SK-N-SH treated with all-trans-retinoic acid at 6 μM for 48 hours (cell line): Measurements from ENCODE around the gene NLE1.

Source experiments
- ATAC-seq: fragments of 200-7000 bp; cut with Tn5 transposase; 3 replicates; pipeline ENCODE4 v1.9.1; 2020; ENCODE audit warnings: mild to moderate bottlenecking, moderate library complexity
- ARNTL ChIP-seq: fragments of 450-650 bp; formaldehyde crosslinking; IDR thresholded peaks from 2 replicates; pipeline ENCODE4 v1.5.0; 2020; ENCODE audit warnings: low read depth, mild to moderate bottlenecking, moderate library complexity, borderline replicate concordance
- BACH2 ChIP-seq: fragments of 250-450 bp; sonication (Bioruptor Pico); IDR thresholded peaks from 2 replicates; pipeline ENCODE4 v1.9.0; 2021; ENCODE audit warnings: mild to moderate bottlenecking, borderline replicate concordance
- CSDC2 ChIP-seq: fragments of 250-450 bp; sonication (Bioruptor Pico); IDR thresholded peaks from 2 replicates; pipeline ENCODE4 v1.5.0; 2020; ENCODE audit warnings: mild to moderate bottlenecking, moderate library complexity
- ESRRG ChIP-seq: fragments of 250-450 bp; sonication (Bioruptor Pico); IDR thresholded peaks from 2 replicates; pipeline ENCODE4 v1.6.1; 2021; ENCODE audit warnings: mild to moderate bottlenecking
- GLIS3 ChIP-seq: fragments of 250-450 bp; sonication (Bioruptor Pico); IDR thresholded peaks from 2 replicates; pipeline ENCODE4 v1.5.0; 2020; ENCODE audit warnings: mild to moderate bottlenecking, moderate library complexity
- ISL1 ChIP-seq: fragments of 250-450 bp; sonication (Bioruptor Pico); IDR thresholded peaks from 2 replicates; pipeline ENCODE4 v2.1.2; 2022; ENCODE audit warnings: mild to moderate bottlenecking, moderate library complexity
- OSR1 ChIP-seq: fragments of 250-450 bp; sonication (Bioruptor Pico); IDR thresholded peaks from 2 replicates; pipeline ENCODE4 v1.8.0; 2022; ENCODE audit warnings: moderate library complexity, mild to moderate bottlenecking, inconsistent platforms
- PPARA ChIP-seq: fragments of 250-450 bp; sonication (Bioruptor Pico); IDR thresholded peaks from 2 replicates; pipeline ENCODE4 v1.5.0; 2020; ENCODE audit warnings: mild to moderate bottlenecking, borderline replicate concordance
- RARB ChIP-seq: fragments of 250-450 bp; sonication (Bioruptor Pico); IDR thresholded peaks from 2 replicates; pipeline ENCODE4 v1.8.0; 2021; ENCODE audit warnings: mild to moderate bottlenecking, moderate library complexity
- SNAI2 ChIP-seq: fragments of 250-450 bp; sonication (Bioruptor Pico); IDR thresholded peaks from 2 replicates; pipeline ENCODE4 v1.5.0; 2020; ENCODE audit warnings: mild to moderate bottlenecking, moderate library complexity
- TCF4 ChIP-seq: fragments of 250-450 bp; sonication (Bioruptor Pico); IDR thresholded peaks from 2 replicates; pipeline ENCODE4 v1.8.0; 2021; ENCODE audit warnings: mild to moderate bottlenecking, moderate library complexity, borderline replicate concordance
- TOX ChIP-seq: fragments of 250-450 bp; sonication (Bioruptor Pico); IDR thresholded peaks from 2 replicates; pipeline ENCODE4 v1.8.0; 2021; ENCODE audit warnings: mild to moderate bottlenecking, moderate library complexity, borderline replicate concordance
- ZC3H10 ChIP-seq: fragments of 250-450 bp; sonication (Bioruptor Pico); IDR thresholded peaks from 2 replicates; pipeline ENCODE4 v1.5.1; 2021; ENCODE audit warnings: mild to moderate bottlenecking, moderate library complexity
- ZFP3 ChIP-seq: fragments of 250-450 bp; sonication (Bioruptor Pico); IDR thresholded peaks from 2 replicates; pipeline ENCODE4 v1.5.0; 2020; ENCODE audit warnings: mild to moderate bottlenecking, moderate library complexity
- ZFP30 ChIP-seq: fragments of 450-650 bp; formaldehyde crosslinking; IDR thresholded peaks from 2 replicates; pipeline ENCODE4 v1.5.0; 2022; ENCODE audit warnings: mild to moderate bottlenecking, moderate library complexity
- ZNF565 ChIP-seq: fragments of 450-650 bp; formaldehyde crosslinking; conservative IDR thresholded peaks from 2 replicates; pipeline ENCODE4 v1.5.0; 2020; ENCODE audit warnings: low read depth, mild to moderate bottlenecking, moderate library complexity
- ZNF70 ChIP-seq: fragments of 450-650 bp; formaldehyde crosslinking; IDR thresholded peaks from 2 replicates; pipeline ENCODE4 v1.5.0; 2020; ENCODE audit warnings: mild to moderate bottlenecking, moderate library complexity
- ZNF8 ChIP-seq: fragments of 450-650 bp; formaldehyde crosslinking; IDR thresholded peaks from 2 replicates; pipeline ENCODE4 v1.5.0; 2020; ENCODE audit warnings: mild to moderate bottlenecking, moderate library complexity
- TF ChIP-seq, protein P1 (sequence below): fragments of 250-450 bp; sonication (Bioruptor Pico); IDR thresholded peaks from 2 replicates; pipeline ENCODE4 v1.5.0; 2020; ENCODE audit warnings: mild to moderate bottlenecking, moderate library complexity
- TF ChIP-seq, protein P2 (sequence below): fragments of 250-450 bp; sonication (Bioruptor Pico); IDR thresholded peaks from 2 replicates; pipeline ENCODE4 v1.8.0; 2021; ENCODE audit warnings: low read depth, mild to moderate bottlenecking, moderate library complexity, borderline replicate concordance
- TF ChIP-seq, protein P3 (sequence below): fragments of 250-450 bp; sonication (Bioruptor Pico); IDR thresholded peaks from 2 replicates; pipeline ENCODE4 v1.8.0; 2020; ENCODE audit warnings: mild to moderate bottlenecking, moderate library complexity, borderline replicate concordance
- TF ChIP-seq, protein P4 (sequence below): fragments of 250-450 bp; sonication (Bioruptor Pico); IDR thresholded peaks from 2 replicates; pipeline ENCODE4 v1.5.1; 2020; ENCODE audit warnings: low read depth, mild to moderate bottlenecking, moderate library complexity
- TF ChIP-seq, protein P5 (sequence below): fragments of 250-450 bp; sonication (Bioruptor Pico); IDR thresholded peaks from 2 replicates; pipeline ENCODE4 v1.5.1; 2021; ENCODE audit warnings: mild to moderate bottlenecking, moderate library complexity

The NLE1 gene

DNA sequence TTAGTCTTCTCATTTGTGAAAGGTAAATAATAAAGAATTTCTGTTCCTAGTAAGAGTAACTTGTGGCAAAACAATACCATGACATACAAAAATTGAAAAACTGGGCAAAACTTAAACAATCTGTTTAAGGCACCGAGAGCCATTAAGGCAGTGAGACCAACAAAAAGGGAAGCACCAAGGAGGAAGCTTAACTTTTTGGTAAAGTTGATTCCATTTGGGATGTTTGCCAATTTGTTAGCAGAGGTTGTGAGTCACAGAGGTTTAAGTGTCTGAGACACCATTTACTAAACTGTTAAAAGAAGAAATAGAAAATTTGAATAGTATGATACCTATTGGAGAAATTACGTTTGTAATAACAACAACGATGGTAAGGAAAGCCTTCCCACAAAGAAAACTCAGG, 47.2 kb upstream of the NLE1 start (continued):
- TF ChIP-seq, protein P1, sequence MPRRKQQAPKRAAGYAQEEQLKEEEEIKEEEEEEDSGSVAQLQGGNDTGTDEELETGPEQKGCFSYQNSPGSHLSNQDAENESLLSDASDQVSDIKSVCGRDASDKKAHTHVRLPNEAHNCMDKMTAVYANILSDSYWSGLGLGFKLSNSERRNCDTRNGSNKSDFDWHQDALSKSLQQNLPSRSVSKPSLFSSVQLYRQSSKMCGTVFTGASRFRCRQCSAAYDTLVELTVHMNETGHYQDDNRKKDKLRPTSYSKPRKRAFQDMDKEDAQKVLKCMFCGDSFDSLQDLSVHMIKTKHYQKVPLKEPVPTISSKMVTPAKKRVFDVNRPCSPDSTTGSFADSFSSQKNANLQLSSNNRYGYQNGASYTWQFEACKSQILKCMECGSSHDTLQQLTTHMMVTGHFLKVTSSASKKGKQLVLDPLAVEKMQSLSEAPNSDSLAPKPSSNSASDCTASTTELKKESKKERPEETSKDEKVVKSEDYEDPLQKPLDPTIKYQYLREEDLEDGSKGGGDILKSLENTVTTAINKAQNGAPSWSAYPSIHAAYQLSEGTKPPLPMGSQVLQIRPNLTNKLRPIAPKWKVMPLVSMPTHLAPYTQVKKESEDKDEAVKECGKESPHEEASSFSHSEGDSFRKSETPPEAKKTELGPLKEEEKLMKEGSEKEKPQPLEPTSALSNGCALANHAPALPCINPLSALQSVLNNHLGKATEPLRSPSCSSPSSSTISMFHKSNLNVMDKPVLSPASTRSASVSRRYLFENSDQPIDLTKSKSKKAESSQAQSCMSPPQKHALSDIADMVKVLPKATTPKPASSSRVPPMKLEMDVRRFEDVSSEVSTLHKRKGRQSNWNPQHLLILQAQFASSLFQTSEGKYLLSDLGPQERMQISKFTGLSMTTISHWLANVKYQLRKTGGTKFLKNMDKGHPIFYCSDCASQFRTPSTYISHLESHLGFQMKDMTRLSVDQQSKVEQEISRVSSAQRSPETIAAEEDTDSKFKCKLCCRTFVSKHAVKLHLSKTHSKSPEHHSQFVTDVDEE (CRISPR knock-in tag): no peak
- no peak for TF ChIP-seq ZC3H10
- TF ChIP-seq, all 23 proteins: peak for 0

DNA sequence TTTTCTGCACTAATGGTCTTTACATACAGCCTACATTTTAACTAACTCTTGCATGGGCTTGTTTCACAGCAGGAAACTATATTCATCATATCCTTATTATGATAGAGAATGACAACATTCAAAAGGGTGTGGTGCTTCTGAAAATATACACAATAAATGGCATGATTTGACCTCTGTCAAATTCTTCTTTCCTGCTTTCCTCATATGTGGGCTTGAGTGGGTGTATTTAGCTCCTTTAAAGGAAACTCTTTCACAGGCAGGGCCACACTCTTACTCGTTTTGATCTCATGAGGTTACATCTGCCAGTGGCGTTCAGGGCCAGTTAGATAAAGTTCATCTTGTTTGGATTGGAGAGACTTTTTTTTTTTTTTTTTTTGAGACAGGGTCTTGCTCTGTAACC, 46.0 kb upstream of the NLE1 start:
- ATAC-seq: no peak

DNA sequence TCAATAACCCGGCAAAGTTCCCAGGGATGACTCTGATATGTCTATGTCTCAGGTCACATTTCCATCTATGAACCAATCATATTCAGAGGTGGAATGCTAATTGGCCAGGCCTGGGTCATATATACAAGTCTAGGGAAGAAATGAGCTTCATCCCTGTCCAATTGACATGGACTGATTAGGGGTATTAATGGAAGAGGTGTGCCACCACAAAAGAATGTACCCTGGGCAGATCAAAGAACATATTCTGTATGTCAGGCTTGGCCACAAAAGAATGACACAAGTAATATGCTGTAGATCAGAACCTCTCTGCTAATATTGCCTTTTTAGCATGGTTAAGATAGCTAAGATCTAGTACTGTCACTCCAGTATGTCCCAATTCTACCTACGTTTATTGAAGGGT, 45.4 kb upstream of the NLE1 start:
- ATAC-seq: no peak
- TF ChIP-seq ESRRG (no peak), ZNF565 (CRISPR knock-in tag) (no peak), ZFP30 (CRISPR knock-in tag) (no peak), ARNTL (no peak), ZNF8 (CRISPR knock-in tag) (no peak), SNAI2 (CRISPR knock-in tag) (no peak), OSR1 (CRISPR knock-in tag) (no peak), BACH2 (no peak), ISL1 (CRISPR knock-in tag) (no peak), ZNF70 (CRISPR knock-in tag) (no peak), TOX (CRISPR knock-in tag) (no peak), GLIS3 (CRISPR knock-in tag) (no peak), TCF4 (CRISPR knock-in tag) (no peak), ZC3H10 (no peak)
- TF ChIP-seq, protein P2, sequence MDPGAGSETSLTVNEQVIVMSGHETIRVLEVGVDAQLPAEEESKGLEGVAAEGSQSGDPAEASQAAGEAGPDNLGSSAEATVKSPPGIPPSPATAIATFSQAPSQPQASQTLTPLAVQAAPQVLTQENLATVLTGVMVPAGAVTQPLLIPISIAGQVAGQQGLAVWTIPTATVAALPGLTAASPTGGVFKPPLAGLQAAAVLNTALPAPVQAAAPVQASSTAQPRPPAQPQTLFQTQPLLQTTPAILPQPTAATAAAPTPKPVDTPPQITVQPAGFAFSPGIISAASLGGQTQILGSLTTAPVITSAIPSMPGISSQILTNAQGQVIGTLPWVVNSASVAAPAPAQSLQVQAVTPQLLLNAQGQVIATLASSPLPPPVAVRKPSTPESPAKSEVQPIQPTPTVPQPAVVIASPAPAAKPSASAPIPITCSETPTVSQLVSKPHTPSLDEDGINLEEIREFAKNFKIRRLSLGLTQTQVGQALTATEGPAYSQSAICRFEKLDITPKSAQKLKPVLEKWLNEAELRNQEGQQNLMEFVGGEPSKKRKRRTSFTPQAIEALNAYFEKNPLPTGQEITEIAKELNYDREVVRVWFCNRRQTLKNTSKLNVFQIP: no peak
- TF ChIP-seq, protein P3, sequence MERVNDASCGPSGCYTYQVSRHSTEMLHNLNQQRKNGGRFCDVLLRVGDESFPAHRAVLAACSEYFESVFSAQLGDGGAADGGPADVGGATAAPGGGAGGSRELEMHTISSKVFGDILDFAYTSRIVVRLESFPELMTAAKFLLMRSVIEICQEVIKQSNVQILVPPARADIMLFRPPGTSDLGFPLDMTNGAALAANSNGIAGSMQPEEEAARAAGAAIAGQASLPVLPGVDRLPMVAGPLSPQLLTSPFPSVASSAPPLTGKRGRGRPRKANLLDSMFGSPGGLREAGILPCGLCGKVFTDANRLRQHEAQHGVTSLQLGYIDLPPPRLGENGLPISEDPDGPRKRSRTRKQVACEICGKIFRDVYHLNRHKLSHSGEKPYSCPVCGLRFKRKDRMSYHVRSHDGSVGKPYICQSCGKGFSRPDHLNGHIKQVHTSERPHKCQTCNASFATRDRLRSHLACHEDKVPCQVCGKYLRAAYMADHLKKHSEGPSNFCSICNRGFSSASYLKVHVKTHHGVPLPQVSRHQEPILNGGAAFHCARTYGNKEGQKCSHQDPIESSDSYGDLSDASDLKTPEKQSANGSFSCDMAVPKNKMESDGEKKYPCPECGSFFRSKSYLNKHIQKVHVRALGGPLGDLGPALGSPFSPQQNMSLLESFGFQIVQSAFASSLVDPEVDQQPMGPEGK: no peak

More for the DNA sequence above, 46.0 kb upstream of the NLE1 start:
- TF ChIP-seq, protein P2: no peak
- TF ChIP-seq TOX (CRISPR knock-in tag) (no peak), ZNF565 (CRISPR knock-in tag) (no peak), PPARA (no peak), SNAI2 (CRISPR knock-in tag) (no peak), ARNTL (no peak), OSR1 (CRISPR knock-in tag) (no peak), RARB (CRISPR knock-in tag) (no peak), ZNF70 (CRISPR knock-in tag) (no peak), ZC3H10 (no peak), ESRRG (no peak), ISL1 (CRISPR knock-in tag) (no peak), GLIS3 (CRISPR knock-in tag) (no peak), BACH2 (no peak), CSDC2 (CRISPR knock-in tag) (no peak)
- TF ChIP-seq, protein P4, sequence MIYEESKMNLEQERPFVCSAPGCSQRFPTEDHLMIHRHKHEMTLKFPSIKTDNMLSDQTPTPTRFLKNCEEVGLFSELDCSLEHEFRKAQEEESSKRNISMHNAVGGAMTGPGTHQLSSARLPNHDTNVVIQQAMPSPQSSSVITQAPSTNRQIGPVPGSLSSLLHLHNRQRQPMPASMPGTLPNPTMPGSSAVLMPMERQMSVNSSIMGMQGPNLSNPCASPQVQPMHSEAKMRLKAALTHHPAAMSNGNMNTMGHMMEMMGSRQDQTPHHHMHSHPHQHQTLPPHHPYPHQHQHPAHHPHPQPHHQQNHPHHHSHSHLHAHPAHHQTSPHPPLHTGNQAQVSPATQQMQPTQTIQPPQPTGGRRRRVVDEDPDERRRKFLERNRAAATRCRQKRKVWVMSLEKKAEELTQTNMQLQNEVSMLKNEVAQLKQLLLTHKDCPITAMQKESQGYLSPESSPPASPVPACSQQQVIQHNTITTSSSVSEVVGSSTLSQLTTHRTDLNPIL (CRISPR knock-in tag): no peak

DNA sequence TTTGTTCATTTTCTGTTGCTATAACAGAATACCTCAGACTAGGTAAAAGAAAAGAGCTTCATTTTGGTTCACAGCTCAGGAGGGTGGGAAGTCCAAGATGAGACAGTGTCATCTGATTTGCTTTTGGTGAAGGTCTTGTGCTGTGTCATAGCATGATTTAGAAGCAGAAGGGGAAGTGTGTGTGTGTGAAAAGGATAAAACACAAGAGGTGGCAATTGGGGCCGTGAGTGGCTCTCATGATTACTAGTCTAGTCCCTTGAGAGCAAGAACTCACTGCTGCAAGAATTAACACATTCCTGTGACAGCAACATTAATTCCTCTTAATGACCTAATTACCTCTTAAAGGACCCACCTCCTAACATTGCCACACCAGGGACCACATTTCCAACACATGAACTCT, 43.7 kb upstream of the NLE1 start:
- ATAC-seq: no peak
- TF ChIP-seq ZFP3 (CRISPR knock-in tag) (no peak), BACH2 (no peak), ESRRG (no peak), RARB (CRISPR knock-in tag) (no peak), ZNF565 (CRISPR knock-in tag) (no peak), ZNF70 (CRISPR knock-in tag) (no peak), TCF4 (CRISPR knock-in tag) (no peak), TOX (CRISPR knock-in tag) (no peak), ARNTL (no peak)
- TF ChIP-seq, protein P5, sequence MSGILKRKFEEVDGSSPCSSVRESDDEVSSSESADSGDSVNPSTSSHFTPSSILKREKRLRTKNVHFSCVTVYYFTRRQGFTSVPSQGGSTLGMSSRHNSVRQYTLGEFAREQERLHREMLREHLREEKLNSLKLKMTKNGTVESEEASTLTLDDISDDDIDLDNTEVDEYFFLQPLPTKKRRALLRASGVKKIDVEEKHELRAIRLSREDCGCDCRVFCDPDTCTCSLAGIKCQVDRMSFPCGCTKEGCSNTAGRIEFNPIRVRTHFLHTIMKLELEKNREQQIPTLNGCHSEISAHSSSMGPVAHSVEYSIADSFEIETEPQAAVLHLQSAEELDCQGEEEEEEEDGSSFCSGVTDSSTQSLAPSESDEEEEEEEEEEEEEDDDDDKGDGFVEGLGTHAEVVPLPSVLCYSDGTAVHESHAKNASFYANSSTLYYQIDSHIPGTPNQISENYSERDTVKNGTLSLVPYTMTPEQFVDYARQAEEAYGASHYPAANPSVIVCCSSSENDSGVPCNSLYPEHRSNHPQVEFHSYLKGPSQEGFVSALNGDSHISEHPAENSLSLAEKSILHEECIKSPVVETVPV (CRISPR knock-in tag): no peak
- TF ChIP-seq, protein P4 (CRISPR knock-in tag): no peak
